ENCODE measurements around the gene SUPT4H1.

DNA sequence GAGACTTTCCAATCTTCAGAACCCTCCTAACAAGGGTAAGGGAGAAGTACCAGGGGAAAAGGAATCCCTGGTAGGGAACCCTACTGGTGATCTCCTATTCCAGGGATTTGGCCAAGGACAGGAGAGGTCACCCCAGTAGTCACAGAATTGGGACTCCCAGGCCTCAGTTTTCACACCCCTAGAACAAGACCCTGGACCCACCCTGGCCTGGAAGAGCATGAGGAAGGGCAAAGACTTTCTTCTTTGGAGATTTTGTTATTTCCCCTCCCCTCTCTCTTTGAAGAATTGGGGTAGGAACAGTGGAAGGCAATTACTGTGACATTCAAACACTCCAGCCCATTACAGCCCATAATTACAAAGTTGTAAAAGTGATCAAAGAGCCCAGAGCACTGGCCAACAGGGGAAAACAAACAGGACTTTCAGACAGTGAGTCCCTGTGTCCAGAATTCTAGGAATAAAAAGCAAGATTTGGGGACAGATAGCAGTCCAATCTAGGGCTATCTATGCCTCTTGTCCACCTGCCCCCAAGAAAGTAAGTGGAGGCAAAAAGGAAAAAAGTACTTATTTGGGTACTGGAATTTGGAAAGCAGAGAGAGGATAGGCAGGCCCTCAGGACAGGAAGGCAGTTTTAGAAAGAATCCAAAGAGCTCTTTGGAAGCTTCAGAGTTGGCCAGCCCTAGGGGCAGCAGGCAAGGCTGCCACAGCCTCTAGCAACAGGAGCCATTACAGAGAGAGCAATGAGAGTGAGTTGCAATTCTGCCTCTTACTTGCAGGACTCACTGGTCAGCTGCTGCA, 13.4 kb upstream of the SUPT4H1 start:
- TF ChIP-seq, protein P1, sequence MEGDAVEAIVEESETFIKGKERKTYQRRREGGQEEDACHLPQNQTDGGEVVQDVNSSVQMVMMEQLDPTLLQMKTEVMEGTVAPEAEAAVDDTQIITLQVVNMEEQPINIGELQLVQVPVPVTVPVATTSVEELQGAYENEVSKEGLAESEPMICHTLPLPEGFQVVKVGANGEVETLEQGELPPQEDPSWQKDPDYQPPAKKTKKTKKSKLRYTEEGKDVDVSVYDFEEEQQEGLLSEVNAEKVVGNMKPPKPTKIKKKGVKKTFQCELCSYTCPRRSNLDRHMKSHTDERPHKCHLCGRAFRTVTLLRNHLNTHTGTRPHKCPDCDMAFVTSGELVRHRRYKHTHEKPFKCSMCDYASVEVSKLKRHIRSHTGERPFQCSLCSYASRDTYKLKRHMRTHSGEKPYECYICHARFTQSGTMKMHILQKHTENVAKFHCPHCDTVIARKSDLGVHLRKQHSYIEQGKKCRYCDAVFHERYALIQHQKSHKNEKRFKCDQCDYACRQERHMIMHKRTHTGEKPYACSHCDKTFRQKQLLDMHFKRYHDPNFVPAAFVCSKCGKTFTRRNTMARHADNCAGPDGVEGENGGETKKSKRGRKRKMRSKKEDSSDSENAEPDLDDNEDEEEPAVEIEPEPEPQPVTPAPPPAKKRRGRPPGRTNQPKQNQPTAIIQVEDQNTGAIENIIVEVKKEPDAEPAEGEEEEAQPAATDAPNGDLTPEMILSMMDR (IDR thresholded peaks at IDR 0.05; ENCODE audit: borderline replicate concordance, extremely low read depth, low read length, poor library complexity, severe bottlenecking): no peak
- TF ChIP-seq EZH2 (IDR thresholded peaks at IDR 0.05; ENCODE audit: borderline replicate concordance, low read depth, low read length, severe bottlenecking): no peak
